ENCODE data around the gene QARS1.

Gene QARS1

GRCh38 chr3:49120438-49121131 lies 16.0 kb upstream of the QARS1 start, which contains the start of gene USP19:
TSS of gene USP19 (minus strand) at chr3:49120823. CDS start at chr3:49119145, 1,678 bp downstream.
- Histone ChIP-seq H3K4me1 (ENCODE audit: insufficient read depth, poor library complexity, severe bottlenecking) (peaks cover 8% of the 10 kb centered on the region), H3K27me3 (ENCODE audit: insufficient read depth, poor library complexity, severe bottlenecking) (no peaks in the 10 kb centered on the region), H3K4me3 (ENCODE audit: severe bottlenecking) (peak within 1 kb of the TSS; percentile 78), H3K9me3 (ENCODE audit: severe bottlenecking) (no peaks in the 10 kb centered on the region), H3K36me3 (ENCODE audit: low read depth) (peaks cover 38% of the 10 kb centered on the region), H3K27ac (ENCODE audit: poor library complexity, severe bottlenecking) (peak within 1 kb of the TSS; percentile 62)
- peak; percentile 91 for ATAC-seq (ENCODE audit: low read depth)
- no peak for TF ChIP-seq CTCF (IDR thresholded peaks at IDR 0.05; ENCODE audit: poor library complexity, severe bottlenecking)
- peak; percentile 87 for DNase-seq (ENCODE audit: low spot score)

GRCh38 chr3:49120096-49120437 lies 15.5 kb upstream of the QARS1 start:
- Histone ChIP-seq H3K4me3 (ENCODE audit: severe bottlenecking) (peak overlapping the region; percentile 78), H3K27ac (ENCODE audit: poor library complexity, severe bottlenecking) (peak overlapping the region; percentile 62), H3K27me3 (ENCODE audit: insufficient read depth, poor library complexity, severe bottlenecking) (no peaks in the 10 kb centered on the region), H3K4me1 (ENCODE audit: insufficient read depth, poor library complexity, severe bottlenecking) (peaks cover 8% of the 10 kb centered on the region), H3K9me3 (ENCODE audit: severe bottlenecking) (no peaks in the 10 kb centered on the region), H3K36me3 (ENCODE audit: low read depth) (peaks cover 43% of the 10 kb centered on the region)
- TF ChIP-seq CTCF (IDR thresholded peaks at IDR 0.05; ENCODE audit: poor library complexity, severe bottlenecking) = no peak
- ATAC-seq (ENCODE audit: low read depth) (no peak), DNase-seq (ENCODE audit: low spot score) (no peak)

- no peak for ATAC-seq (ENCODE audit: low read depth)
- Histone ChIP-seq H3K36me3 (ENCODE audit: low read depth) (peaks cover 49% of the 10 kb centered on the region), H3K9me3 (ENCODE audit: severe bottlenecking) (no peaks in the 10 kb centered on the region), H3K27ac (ENCODE audit: poor library complexity, severe bottlenecking) (peak overlapping the region; percentile 62), H3K4me1 (ENCODE audit: insufficient read depth, poor library complexity, severe bottlenecking) (peaks cover 8% of the 10 kb centered on the region), H3K27me3 (ENCODE audit: insufficient read depth, poor library complexity, severe bottlenecking) (no peaks in the 10 kb centered on the region), H3K4me3 (ENCODE audit: severe bottlenecking) (peak overlapping the region; percentile 78)
- DNase-seq (ENCODE audit: low spot score) = no peak
- TF ChIP-seq CTCF (IDR thresholded peaks at IDR 0.05; ENCODE audit: poor library complexity, severe bottlenecking) = no peak
Measured at GRCh38 chr3:49119439-49119838, 14.9 kb upstream of the QARS1 start.

GRCh38 chr3:49119036-49119435 lies 14.5 kb upstream of the QARS1 start:
- Histone ChIP-seq H3K4me1 (ENCODE audit: insufficient read depth, poor library complexity, severe bottlenecking) (peaks cover 8% of the 10 kb centered on the region), H3K4me3 (ENCODE audit: severe bottlenecking) (no peak overlapping the region), H3K27ac (ENCODE audit: poor library complexity, severe bottlenecking) (no peak overlapping the region), H3K27me3 (ENCODE audit: insufficient read depth, poor library complexity, severe bottlenecking) (no peaks in the 10 kb centered on the region), H3K9me3 (ENCODE audit: severe bottlenecking) (no peaks in the 10 kb centered on the region), H3K36me3 (ENCODE audit: low read depth) (peaks cover 53% of the 10 kb centered on the region)
- no peak for ATAC-seq (ENCODE audit: low read depth)
- no peak for TF ChIP-seq CTCF (IDR thresholded peaks at IDR 0.05; ENCODE audit: poor library complexity, severe bottlenecking)
- DNase-seq (ENCODE audit: low spot score) = no peak

- DNase-seq (ENCODE audit: low spot score) (peak; percentile 49), ATAC-seq (ENCODE audit: low read depth) (no peak)
- Histone ChIP-seq H3K4me1 (ENCODE audit: insufficient read depth, poor library complexity, severe bottlenecking) (no peaks in the 10 kb centered on the region), H3K36me3 (ENCODE audit: low read depth) (peaks cover 89% of the 10 kb centered on the region), H3K9me3 (ENCODE audit: severe bottlenecking) (no peaks in the 10 kb centered on the region), H3K4me3 (ENCODE audit: severe bottlenecking) (no peak overlapping the region), H3K27me3 (ENCODE audit: insufficient read depth, poor library complexity, severe bottlenecking) (no peaks in the 10 kb centered on the region), H3K27ac (ENCODE audit: poor library complexity, severe bottlenecking) (no peak overlapping the region)
- TF ChIP-seq CTCF (IDR thresholded peaks at IDR 0.05; ENCODE audit: poor library complexity, severe bottlenecking) = no peak
Measured at GRCh38 chr3:49112262-49112661, 7.7 kb upstream of the QARS1 start.

All from RWPE2 (cell line).